ENCODE data around the gene KRT20. TPM values are rescaled to one million over a fixed set of nuclear protein-coding genes. Genes with fewer than 3 reads are reported as not detected.

KRT20 gene
- total and polyA plus RNA-seq, 2 of the 8 experiments (the other 6 are each of a cell fraction or from before 2014, with no cell fraction given): not detected

DNA sequence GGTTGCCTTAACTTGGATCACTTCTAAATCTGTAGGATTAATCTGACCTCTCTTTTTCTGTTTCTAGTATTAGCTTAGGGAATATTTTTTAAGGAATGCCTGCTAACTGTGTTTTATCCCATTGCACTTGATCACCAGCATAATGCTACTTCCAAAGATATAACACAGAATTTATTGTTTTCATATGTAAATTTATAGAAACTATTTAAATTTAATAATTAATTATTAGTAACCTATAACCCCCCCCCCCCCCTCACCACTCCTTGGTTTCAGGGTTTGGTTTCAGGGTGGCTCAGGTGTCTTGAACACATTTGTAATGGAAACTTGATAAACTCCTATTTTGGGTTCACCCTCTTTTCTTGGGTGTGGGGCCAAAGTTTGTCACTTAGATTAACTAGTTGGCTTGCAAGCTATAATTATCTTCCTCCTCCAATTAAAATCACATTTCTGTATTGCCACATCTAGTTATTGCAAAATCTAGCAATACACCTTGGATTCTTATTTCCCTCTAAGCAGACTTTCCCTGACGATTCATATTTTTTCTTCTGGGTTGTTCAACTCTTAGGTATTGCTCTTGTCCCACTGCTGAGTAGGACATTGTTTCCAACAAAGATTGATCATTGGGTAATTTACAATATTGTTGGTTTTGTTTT, 36.3 kb downstream of the KRT20 start:
- peaks cover 0 to 3% (median under 1%) of the 10 kb centered on the region in 4 experiments; a peak in 3 of 7 replicates for H3K4me1 ChIP-seq (replicated peaks in 1 of 4; ENCODE audit: control insufficient read depth in 3 of 4, insufficient read depth in 4 of 4, low read length in 3 of 4)
- POLR2A ChIA-PET (ENCODE audit: partially characterized antibody): no interaction called here
- no peaks in the 10 kb centered on the region for H3K9me3 ChIP-seq (ENCODE audit: insufficient read depth in 2 of 2, low read depth in 1 of 2, low read length in 1 of 2)
- no peak overlapping the region for H3K4me2 ChIP-seq (ENCODE audit: insufficient read depth in 1 of 2, low read depth in 2 of 2, low read length in 2 of 2)
- H3K14ac ChIP-seq (ENCODE audit: insufficient read length): no peak overlapping the region
- H3K79me2 ChIP-seq (ENCODE audit: control insufficient read depth in 1 of 2, insufficient read depth in 2 of 2, low read length in 2 of 2): no peaks in the 10 kb centered on the region
- H3K23me2 ChIP-seq (ENCODE audit: low read depth, low read length): no peaks in the 10 kb centered on the region
- no peak overlapping the region for H3K27ac ChIP-seq (ENCODE audit: low read depth, low read length)
- H3K9ac ChIP-seq (replicated peaks in 1 of 4; ENCODE audit: extremely low read depth in 1 of 4, low read depth in 3 of 4, low read length in 3 of 4): no peak overlapping the region
- H2BK20ac ChIP-seq (ENCODE audit: low read length): no peak overlapping the region
- no peak overlapping the region for H3K4me3 ChIP-seq (ENCODE audit: extremely low read depth in 1 of 4, insufficient read depth in 2 of 4, low read depth in 3 of 4, low read length in 4 of 4)
- CTCF ChIA-PET (ENCODE audit: partially characterized antibody): interaction anchor here (1.8 kb wide), 1 partner anchor 819 kb away, joined by 3 read pairs; no protein-coding TSS in a partner anchor
- H2AFZ ChIP-seq (ENCODE audit: low read length): no peak overlapping the region
- H3K56ac ChIP-seq (replicated peaks; ENCODE audit: insufficient read length, low read depth, low read length): no peak overlapping the region
- no peak overlapping the region for H3K23ac ChIP-seq (ENCODE audit: insufficient read length)
- H3K36me3 ChIP-seq (ENCODE audit: control insufficient read depth in 2 of 4, insufficient read depth in 4 of 4, low read length in 3 of 4): no peaks in the 10 kb centered on the region
- DNase-seq (ENCODE audit: low read depth in 1 of 2, low spot score in 2 of 2): no peak
- H4K20me1 ChIP-seq (replicated peaks in 1 of 2; ENCODE audit: control insufficient read depth in 1 of 2, insufficient read depth in 2 of 2, low read length in 2 of 2): peaks cover 0 to 2% of the 10 kb centered on the region in 2 experiments
- no peak overlapping the region for H2BK120ac ChIP-seq (replicated peaks; ENCODE audit: low read depth, low read length)
- no peak overlapping the region for H4K5ac ChIP-seq (ENCODE audit: insufficient read length, low read depth, low read length)
- no peak overlapping the region for H2BK12ac ChIP-seq (ENCODE audit: low read depth, low read length)
- FAIRE-seq: no peak
- H2AK5ac ChIP-seq (ENCODE audit: low read depth, low read length): no peak overlapping the region
- no peaks in the 10 kb centered on the region for H3K27me3 ChIP-seq (replicated peaks in 1 of 4; ENCODE audit: control insufficient read depth in 3 of 4, extremely low read depth in 1 of 4, insufficient read depth in 3 of 4, low read length in 3 of 4)
- no peak overlapping the region for H2BK5ac ChIP-seq (ENCODE audit: low read depth, low read length)
- no peak overlapping the region for H3K18ac ChIP-seq (ENCODE audit: extremely low read depth, low read length)
- no peak overlapping the region for H3K4ac ChIP-seq (replicated peaks; ENCODE audit: insufficient read length, low read depth, low read length)
- H4K91ac ChIP-seq (replicated peaks; ENCODE audit: insufficient read length, low read length): no peak overlapping the region
- no peaks in the 10 kb centered on the region for H3K79me1 ChIP-seq (ENCODE audit: low read depth, low read length)
- H2BK15ac ChIP-seq (ENCODE audit: low read length): no peak overlapping the region
- no peak overlapping the region for H4K8ac ChIP-seq (ENCODE audit: extremely low read depth, insufficient read depth, low read length)
- WGBS, 2 experiments (ENCODE audit: extremely low coverage in 1 of 2, insufficient coverage in 1 of 2, insufficient read length in 1 of 2, insufficient replicate concordance in 2 of 2, low coverage in 1 of 2, low lambda C conversion rate in 2 of 2, missing lambda C conversion rate in 1 of 2): 95% methylated on average over 1 of the region's 1 CpG; no CpG with 5 or more reads in 1 of the 2 experiments
- TF ChIP-seq, protein P1, sequence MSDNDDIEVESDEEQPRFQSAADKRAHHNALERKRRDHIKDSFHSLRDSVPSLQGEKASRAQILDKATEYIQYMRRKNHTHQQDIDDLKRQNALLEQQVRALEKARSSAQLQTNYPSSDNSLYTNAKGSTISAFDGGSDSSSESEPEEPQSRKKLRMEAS (IDR thresholded peaks at IDR 0.05): no peak
- TF ChIP-seq TAF7 (optimal IDR thresholded peaks at IDR 0.05; ENCODE audit: borderline replicate concordance, low read depth, low read length): no peak
- TF ChIP-seq SP4 (IDR thresholded peaks at IDR 0.05; ENCODE audit: low read length): no peak
- TF ChIP-seq RXRA (IDR thresholded peaks at IDR 0.05; ENCODE audit: insufficient read depth, low read depth, low read length): no peak
- TF ChIP-seq EGR1 (IDR thresholded peaks at IDR 0.05; ENCODE audit: borderline replicate concordance, low read depth, low read length): no peak
- TF ChIP-seq KDM1A (IDR thresholded peaks at IDR 0.05; ENCODE audit: borderline replicate concordance, low read length): no peak
- no peak for TF ChIP-seq EZH2 (IDR thresholded peaks at IDR 0.05; ENCODE audit: low read depth, low read length, severe bottlenecking)
- no peak for TF ChIP-seq TEAD4 (IDR thresholded peaks at IDR 0.05; ENCODE audit: low read depth, low read length)
- no peak for TF ChIP-seq CBX8 (IDR thresholded peaks at IDR 0.05; ENCODE audit: borderline replicate concordance, low read depth, low read length)
- TF ChIP-seq NANOG (IDR thresholded peaks at IDR 0.05; ENCODE audit: insufficient read depth, low read depth, low read length, poor library complexity, severe bottlenecking): no peak
- no peak for TF ChIP-seq CTBP2 (IDR thresholded peaks at IDR 0.05; ENCODE audit: borderline replicate concordance, insufficient read depth, insufficient read length, low read length)
- no peak for TF ChIP-seq SAP30 (IDR thresholded peaks at IDR 0.05; ENCODE audit: insufficient read depth, insufficient replicate concordance, low read length)
- no peak for TF ChIP-seq HDAC6 (IDR thresholded peaks at IDR 0.05; ENCODE audit: low read depth, low read length)
